GM12874 (cell line): ENCODE results near the gene SLC25A45.
A peak's percentile ranks its signal among the peaks of the same experiment; 100 is the strongest.

Experiments used
- CTCF ChIP-seq: IDR thresholded peaks from 2 replicates; pipeline ENCODE4 v1.5.1; 2011; ENCODE audit warnings: low read depth, mild to moderate bottlenecking, control low read depth, low read length, moderate library complexity; ENCODE audit not compliant: insufficient read depth

The SLC25A45 gene

GRCh38 chr11:65366340-65366773 is 16.1 kb downstream of the SLC25A45 start:
- TF ChIP-seq CTCF: peak; percentile 75

DNA sequence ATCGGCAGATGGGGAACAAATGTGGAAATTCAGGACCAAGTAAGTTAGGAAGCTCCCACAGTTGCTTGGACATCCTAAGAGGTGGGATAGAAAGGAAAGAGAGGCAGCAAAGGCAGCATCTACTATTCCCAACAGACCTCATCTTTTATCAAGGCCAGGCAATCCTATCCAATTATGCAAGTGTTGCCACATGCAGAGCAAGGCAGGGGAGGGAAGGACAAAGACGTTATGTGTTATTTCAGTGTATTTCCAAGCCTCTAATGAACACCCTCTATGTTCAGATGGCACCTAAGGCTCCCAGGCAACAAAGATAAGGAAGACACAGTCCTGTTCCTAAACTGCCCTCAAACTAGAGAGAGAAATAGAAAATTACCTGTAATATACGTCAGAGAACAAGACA is 18.7 kb downstream of the SLC25A45 start:
- no peak for TF ChIP-seq CTCF

DNA sequence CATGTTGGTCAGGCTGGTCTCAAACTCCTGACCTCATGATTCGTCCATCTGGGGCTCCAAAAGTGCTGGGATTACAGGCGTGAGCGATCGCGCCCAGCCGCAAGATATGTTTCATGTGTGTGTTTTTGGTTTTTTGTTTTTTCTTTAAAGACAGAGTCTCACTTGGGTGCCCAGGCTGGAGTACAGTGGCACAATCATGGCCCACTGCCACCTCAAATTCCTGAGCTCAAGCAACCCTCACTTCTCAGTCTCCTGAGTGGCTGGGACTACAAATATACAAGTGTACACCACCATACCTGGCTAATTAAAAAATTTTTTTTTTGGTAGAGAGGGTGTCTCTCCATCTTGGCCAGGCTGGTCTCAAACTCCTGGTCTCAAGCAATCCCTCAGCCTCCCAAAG is 19.5 kb downstream of the SLC25A45 start:
- TF ChIP-seq CTCF: no peak

DNA sequence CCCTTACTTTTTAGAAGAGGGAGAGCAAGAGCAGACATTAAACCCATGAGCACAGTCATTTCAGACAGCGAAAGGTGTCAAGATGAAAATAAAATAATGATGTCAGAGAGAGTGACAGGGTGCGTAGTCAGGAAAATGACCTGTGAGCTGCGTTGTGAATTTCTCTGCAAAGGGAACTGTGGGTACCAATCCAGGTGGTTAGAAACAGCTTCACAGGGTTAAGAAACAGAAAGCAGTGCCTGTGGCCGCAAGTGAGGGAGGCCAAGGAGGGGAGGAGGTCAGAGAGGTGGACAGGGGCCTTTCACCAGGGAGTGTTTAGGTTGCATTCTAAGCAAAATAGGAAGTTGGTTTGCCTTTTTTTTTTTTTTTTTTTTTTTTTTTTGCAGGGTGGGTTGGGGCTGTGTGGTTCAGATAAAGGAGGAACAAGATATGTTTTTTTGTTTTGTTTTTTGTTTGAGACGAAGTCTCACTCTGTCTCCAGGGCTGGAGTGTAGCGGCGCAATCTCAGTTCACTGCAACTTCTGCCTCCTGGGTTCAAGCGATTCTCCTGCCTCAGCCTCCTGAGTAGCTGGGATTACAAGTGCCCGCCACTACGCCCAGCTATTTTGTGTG is 20.0 kb downstream of the SLC25A45 start:
- TF ChIP-seq CTCF: no peak

- TF ChIP-seq CTCF: no peak
Measured at GRCh38 chr11:65357856-65358356, 24.5 kb downstream of the SLC25A45 start.

- TF ChIP-seq CTCF: no peak
Measured at GRCh38 chr11:65356394-65356972, 26.0 kb downstream of the SLC25A45 start.

DNA sequence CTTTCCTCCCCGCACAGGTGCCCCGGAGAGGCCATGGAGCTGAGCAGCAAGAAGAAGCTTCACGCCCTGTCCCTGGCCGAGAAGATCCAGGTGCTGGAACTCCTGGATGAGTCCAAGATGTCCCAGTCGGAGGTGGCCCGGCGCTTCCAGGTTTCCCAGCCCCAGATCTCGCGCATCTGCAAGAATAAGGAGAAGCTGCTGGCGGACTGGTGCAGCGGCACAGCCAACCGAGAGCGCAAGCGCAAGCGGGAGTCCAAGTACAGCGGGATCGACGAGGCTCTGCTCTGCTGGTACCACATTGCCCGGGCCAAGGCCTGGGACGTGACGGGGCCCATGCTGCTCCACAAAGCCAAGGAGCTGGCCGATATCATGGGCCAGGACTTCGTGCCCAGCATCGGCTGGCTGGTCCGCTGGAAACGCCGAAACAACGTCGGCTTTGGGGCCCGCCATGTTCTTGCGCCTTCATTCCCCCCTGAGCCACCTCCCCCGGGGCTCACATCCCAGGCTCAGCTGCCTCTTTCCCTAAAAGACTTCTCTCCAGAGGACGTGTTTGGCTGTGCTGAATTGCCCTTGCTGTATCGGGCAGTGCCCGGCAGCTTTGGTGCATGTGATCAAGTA is 26.6 kb downstream of the SLC25A45 start:
- no peak for TF ChIP-seq CTCF
